WTC11 (cell line): Measurements from ENCODE around the gene FAM234A. TPM values are rescaled to one million over a fixed set of nuclear protein-coding genes. Genes with fewer than 3 reads are reported as not detected.

ENCODE experiments used
- ATAC-seq: fragments of 200-7000 bp; cut with Tn5 transposase; 2 replicates; pipeline ENCODE4 v1.10.0; 2021; ENCODE audit warnings: mild to moderate bottlenecking, moderate library complexity
- CTCF ChIA-PET: fragments of 300-600 bp; sonication (Branson Sonifier 250); formaldehyde crosslinking; loops from one replicate; lab custom pipeline; 2021; ENCODE audit warnings: antibody characterized with exemption; lab: Charles Lee
- POLR2A ChIA-PET: fragments of 350-600 bp; sonication (Branson Sonifier 250); formaldehyde crosslinking; loops from one replicate; lab custom pipeline; 2021; ENCODE audit warnings: antibody characterized with exemption; lab: Charles Lee
- DNase-seq: peaks from one replicate; pipeline ENCODE4 v3.0.0; 2021; ENCODE audit warnings: low spot score
- H3K27ac Mint-ChIP-seq: 2 replicates; pipeline ENCODE4 v1.8.0; 2021; ENCODE audit warnings: mixed read lengths
- H3K27me3 Mint-ChIP-seq: 2 replicates; pipeline ENCODE4 v1.8.0; 2021; ENCODE audit warnings: low read depth, mild to moderate bottlenecking, moderate library complexity, mixed read lengths
- H3K36me3 Mint-ChIP-seq: 2 replicates; pipeline ENCODE4 v1.8.0; 2021; ENCODE audit warnings: mixed read lengths
- H3K4me1 Mint-ChIP-seq: 2 replicates; pipeline ENCODE4 v1.8.0; 2022; ENCODE audit warnings: mixed read lengths
- H3K4me3 Mint-ChIP-seq: 2 replicates; pipeline ENCODE4 v1.8.0; 2021; ENCODE audit warnings: mild to moderate bottlenecking, moderate library complexity, mixed read lengths
- H3K9me3 Mint-ChIP-seq: 2 replicates; pipeline ENCODE4 v1.8.0; 2021; ENCODE audit warnings: mixed read lengths
- CREM ChIP-seq: sonication (generic); formaldehyde crosslinking; IDR thresholded peaks from 2 replicates; pipeline ENCODE4 v1.8.1; 2022; ENCODE audit warnings: mild to moderate bottlenecking, missing genetic modification reagents, moderate library complexity
- ETV6 ChIP-seq: sonication (generic); formaldehyde crosslinking; IDR thresholded peaks from 2 replicates; pipeline ENCODE4 v1.8.1; 2022; ENCODE audit warnings: mild to moderate bottlenecking, missing genetic modification reagents
- FOXJ3 ChIP-seq: sonication (generic); formaldehyde crosslinking; IDR thresholded peaks from 2 replicates; pipeline ENCODE4 v1.9.0; 2021; ENCODE audit warnings: missing genetic modification reagents, mild to moderate bottlenecking, borderline replicate concordance
- HMGA2 ChIP-seq: fragments of 250-450 bp; sonication (Bioruptor Pico); IDR thresholded peaks from 2 replicates; pipeline ENCODE4 v1.4.0; 2021; ENCODE audit warnings: mild to moderate bottlenecking, moderate library complexity
- NFYB ChIP-seq: sonication (generic); formaldehyde crosslinking; conservative IDR thresholded peaks from 2 replicates; pipeline ENCODE4 v1.8.0; 2022; ENCODE audit warnings: low read depth, missing genetic modification reagents
- OVOL2 ChIP-seq: fragments of 250-450 bp; sonication (Bioruptor Pico); IDR thresholded peaks from 2 replicates; pipeline ENCODE4 v1.9.0; 2021; ENCODE audit warnings: mild to moderate bottlenecking, borderline replicate concordance
- RORB ChIP-seq: fragments of 250-450 bp; sonication (Bioruptor Pico); IDR thresholded peaks from 2 replicates; pipeline ENCODE4 v1.9.0; 2021; ENCODE audit warnings: mild to moderate bottlenecking
- ZNF121 ChIP-seq: sonication (generic); formaldehyde crosslinking; IDR thresholded peaks from 2 replicates; pipeline ENCODE4 v1.8.0; 2023; ENCODE audit warnings: missing genetic modification reagents
- ZNF138 ChIP-seq: sonication (generic); formaldehyde crosslinking; conservative IDR thresholded peaks from 2 replicates; pipeline ENCODE4 v1.8.1; 2022; ENCODE audit warnings: mild to moderate bottlenecking, moderate library complexity, missing genetic modification reagents
- ZNF671 ChIP-seq: fragments of 250-450 bp; sonication (Bioruptor Pico); IDR thresholded peaks from 2 replicates; pipeline ENCODE4 v1.8.0; 2021; ENCODE audit warnings: mild to moderate bottlenecking
- total RNA-seq: library from RNA; stranded (reverse); gene quantifications from 3 replicates; pipeline ENCODE4 v1.2.3, GENCODE V29; 2021
- TF ChIP-seq, protein P1 (sequence below): sonication (generic); formaldehyde crosslinking; IDR thresholded peaks from 2 replicates; pipeline ENCODE4 v1.8.0; 2023; ENCODE audit warnings: mild to moderate bottlenecking, missing genetic modification reagents
- TF ChIP-seq, protein P2 (sequence below): fragments of 250-450 bp; sonication (Bioruptor Pico); IDR thresholded peaks from 2 replicates; pipeline ENCODE4 v1.9.0; 2021; ENCODE audit warnings: mild to moderate bottlenecking
- TF ChIP-seq, protein P3 (sequence below): sonication (generic); formaldehyde crosslinking; IDR thresholded peaks from 2 replicates; pipeline ENCODE4 v1.8.1; 2022; ENCODE audit warnings: mild to moderate bottlenecking, moderate library complexity, missing genetic modification reagents
- TF ChIP-seq, protein P4 (sequence below): sonication (generic); formaldehyde crosslinking; IDR thresholded peaks from 2 replicates; pipeline ENCODE4 v1.8.0; 2022; ENCODE audit warnings: mild to moderate bottlenecking, missing genetic modification reagents
- TF ChIP-seq, protein P5 (sequence below): fragments of 250-450 bp; sonication (Bioruptor Pico); IDR thresholded peaks from 2 replicates; pipeline ENCODE4 v1.9.0; 2021; ENCODE audit warnings: mild to moderate bottlenecking, borderline replicate concordance
- TF ChIP-seq, protein P6 (sequence below): sonication (generic); formaldehyde crosslinking; IDR thresholded peaks from 2 replicates; pipeline ENCODE4 v1.8.0; 2022; ENCODE audit warnings: mild to moderate bottlenecking, missing genetic modification reagents
- TF ChIP-seq, protein P7 (sequence below): sonication (generic); formaldehyde crosslinking; IDR thresholded peaks from 2 replicates; pipeline ENCODE4 v1.8.1; 2022; ENCODE audit warnings: low read depth, missing genetic modification reagents, borderline replicate concordance
- TF ChIP-seq, protein P8 (sequence below): sonication (generic); formaldehyde crosslinking; IDR thresholded peaks from 2 replicates; pipeline ENCODE4 v1.8.1; 2022; ENCODE audit warnings: mild to moderate bottlenecking, missing genetic modification reagents, moderate library complexity, borderline replicate concordance

FAM234A gene
- total RNA-seq, 1 experiment from 2014 or later = 115 TPM

DNA sequence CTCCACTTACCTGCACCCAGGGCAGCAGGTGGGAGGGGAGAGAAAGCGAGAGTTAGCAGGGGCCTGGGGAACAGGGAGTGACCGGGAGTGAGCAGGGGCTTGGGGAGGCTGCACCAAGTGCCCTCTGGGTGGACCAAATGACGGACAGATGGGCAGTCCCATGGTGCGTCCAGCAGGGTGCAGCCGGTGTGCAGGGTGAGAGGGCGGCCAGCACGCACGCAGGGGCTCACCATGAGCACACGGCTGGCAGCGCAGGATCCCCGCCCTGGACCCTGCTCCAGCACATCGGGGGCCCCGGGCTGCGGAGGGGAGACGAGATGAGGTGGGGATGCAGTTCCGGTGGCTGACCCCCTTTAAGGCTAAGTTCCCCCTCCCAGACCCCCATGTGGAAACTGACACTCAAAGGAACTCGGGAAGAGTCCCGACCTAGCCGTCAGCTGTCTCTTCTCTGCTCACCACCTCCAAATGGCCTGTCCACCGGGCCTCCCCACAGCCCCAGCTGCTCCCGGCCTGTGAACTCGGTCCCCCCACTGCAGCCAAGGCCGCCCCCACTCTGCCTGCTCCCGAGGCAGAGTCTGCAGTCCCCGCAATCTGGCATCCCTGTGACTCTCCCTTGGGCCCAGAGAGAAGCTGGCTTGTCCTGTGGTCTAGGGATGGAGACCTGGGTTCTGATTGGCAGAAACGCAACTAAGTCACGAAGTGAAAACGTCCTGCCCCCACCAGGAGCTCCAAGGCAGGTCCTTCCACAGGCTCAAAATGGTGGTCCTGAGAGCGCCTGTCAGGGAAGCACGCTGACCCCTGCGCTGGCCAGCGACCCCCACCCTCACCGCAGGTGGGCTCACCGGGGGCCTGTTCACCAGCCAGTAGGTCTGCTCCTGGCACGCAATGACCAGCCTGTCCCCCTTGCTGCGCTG lies 38.3 kb downstream of the FAM234A start (continued):
- TF ChIP-seq, protein P1, sequence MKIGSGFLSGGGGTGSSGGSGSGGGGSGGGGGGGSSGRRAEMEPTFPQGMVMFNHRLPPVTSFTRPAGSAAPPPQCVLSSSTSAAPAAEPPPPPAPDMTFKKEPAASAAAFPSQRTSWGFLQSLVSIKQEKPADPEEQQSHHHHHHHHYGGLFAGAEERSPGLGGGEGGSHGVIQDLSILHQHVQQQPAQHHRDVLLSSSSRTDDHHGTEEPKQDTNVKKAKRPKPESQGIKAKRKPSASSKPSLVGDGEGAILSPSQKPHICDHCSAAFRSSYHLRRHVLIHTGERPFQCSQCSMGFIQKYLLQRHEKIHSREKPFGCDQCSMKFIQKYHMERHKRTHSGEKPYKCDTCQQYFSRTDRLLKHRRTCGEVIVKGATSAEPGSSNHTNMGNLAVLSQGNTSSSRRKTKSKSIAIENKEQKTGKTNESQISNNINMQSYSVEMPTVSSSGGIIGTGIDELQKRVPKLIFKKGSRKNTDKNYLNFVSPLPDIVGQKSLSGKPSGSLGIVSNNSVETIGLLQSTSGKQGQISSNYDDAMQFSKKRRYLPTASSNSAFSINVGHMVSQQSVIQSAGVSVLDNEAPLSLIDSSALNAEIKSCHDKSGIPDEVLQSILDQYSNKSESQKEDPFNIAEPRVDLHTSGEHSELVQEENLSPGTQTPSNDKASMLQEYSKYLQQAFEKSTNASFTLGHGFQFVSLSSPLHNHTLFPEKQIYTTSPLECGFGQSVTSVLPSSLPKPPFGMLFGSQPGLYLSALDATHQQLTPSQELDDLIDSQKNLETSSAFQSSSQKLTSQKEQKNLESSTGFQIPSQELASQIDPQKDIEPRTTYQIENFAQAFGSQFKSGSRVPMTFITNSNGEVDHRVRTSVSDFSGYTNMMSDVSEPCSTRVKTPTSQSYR (CRISPR knock-in tag) = no peak
- no peak for TF ChIP-seq ZNF671

DNA sequence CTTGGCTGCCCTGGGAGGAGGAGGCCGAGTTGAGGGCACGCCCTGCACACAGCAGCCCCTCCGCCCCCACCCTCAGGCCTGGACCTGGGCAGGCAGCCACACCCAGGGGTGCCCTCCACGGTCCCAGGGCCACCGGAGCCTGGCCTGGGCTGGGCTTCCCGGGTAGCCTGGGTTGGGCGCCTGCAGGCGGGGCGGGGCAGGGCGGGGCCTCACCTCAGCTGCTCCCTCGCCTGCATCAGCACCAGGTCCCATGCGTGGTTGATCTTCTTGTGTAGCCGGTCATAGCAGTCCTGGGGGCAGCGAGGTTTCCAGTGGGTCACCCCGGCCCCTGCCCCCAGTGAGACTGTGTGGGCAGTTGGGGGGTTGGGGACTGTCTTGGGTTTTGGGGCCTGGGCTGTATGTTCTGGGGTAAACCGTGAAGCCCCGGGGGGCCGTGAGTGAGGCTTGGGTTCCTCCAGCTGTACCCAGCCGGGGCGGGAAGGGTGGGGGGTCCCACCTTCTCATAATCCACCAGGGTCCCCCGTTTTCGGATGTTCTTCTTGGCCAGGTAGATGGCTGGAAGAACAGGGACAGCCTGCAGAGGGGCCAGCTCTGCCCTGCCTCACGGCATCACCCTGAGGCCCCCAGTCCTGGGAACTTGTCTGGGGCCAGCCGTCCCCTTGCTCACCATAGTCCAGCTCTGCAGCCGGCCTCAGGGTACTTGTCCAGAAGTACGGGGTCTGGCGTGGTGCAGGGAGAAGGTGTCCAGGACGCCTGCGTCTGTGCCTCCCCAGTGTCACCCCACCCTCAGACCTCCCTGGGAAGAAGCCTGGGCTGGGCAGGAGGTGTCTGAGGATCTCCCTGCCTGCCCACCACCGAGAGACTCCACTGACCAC lies 39.2 kb downstream of the FAM234A start:
- Mint-ChIP-seq H3K4me3 (no peak overlapping the region), H3K27ac (no peak overlapping the region)
- TF ChIP-seq ETV6 (CRISPR knock-in tag) = no peak
- TF ChIP-seq, protein P2, sequence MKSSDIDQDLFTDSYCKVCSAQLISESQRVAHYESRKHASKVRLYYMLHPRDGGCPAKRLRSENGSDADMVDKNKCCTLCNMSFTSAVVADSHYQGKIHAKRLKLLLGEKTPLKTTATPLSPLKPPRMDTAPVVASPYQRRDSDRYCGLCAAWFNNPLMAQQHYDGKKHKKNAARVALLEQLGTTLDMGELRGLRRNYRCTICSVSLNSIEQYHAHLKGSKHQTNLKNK (CRISPR knock-in tag) = no peak
- no peak for TF ChIP-seq NFYB
- TF ChIP-seq ZNF138 (CRISPR knock-in tag) = no peak
- TF ChIP-seq, protein P3, sequence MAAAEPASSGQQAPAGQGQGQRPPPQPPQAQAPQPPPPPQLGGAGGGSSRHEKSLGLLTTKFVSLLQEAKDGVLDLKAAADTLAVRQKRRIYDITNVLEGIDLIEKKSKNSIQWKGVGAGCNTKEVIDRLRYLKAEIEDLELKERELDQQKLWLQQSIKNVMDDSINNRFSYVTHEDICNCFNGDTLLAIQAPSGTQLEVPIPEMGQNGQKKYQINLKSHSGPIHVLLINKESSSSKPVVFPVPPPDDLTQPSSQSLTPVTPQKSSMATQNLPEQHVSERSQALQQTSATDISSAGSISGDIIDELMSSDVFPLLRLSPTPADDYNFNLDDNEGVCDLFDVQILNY (CRISPR knock-in tag) = no peak
- no peak for TF ChIP-seq RORB (CRISPR knock-in tag)
- TF ChIP-seq, protein P4, sequence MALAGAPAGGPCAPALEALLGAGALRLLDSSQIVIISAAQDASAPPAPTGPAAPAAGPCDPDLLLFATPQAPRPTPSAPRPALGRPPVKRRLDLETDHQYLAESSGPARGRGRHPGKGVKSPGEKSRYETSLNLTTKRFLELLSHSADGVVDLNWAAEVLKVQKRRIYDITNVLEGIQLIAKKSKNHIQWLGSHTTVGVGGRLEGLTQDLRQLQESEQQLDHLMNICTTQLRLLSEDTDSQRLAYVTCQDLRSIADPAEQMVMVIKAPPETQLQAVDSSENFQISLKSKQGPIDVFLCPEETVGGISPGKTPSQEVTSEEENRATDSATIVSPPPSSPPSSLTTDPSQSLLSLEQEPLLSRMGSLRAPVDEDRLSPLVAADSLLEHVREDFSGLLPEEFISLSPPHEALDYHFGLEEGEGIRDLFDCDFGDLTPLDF = no peak
- no peak for TF ChIP-seq ZNF121 (CRISPR knock-in tag)
- TF ChIP-seq, protein P5, sequence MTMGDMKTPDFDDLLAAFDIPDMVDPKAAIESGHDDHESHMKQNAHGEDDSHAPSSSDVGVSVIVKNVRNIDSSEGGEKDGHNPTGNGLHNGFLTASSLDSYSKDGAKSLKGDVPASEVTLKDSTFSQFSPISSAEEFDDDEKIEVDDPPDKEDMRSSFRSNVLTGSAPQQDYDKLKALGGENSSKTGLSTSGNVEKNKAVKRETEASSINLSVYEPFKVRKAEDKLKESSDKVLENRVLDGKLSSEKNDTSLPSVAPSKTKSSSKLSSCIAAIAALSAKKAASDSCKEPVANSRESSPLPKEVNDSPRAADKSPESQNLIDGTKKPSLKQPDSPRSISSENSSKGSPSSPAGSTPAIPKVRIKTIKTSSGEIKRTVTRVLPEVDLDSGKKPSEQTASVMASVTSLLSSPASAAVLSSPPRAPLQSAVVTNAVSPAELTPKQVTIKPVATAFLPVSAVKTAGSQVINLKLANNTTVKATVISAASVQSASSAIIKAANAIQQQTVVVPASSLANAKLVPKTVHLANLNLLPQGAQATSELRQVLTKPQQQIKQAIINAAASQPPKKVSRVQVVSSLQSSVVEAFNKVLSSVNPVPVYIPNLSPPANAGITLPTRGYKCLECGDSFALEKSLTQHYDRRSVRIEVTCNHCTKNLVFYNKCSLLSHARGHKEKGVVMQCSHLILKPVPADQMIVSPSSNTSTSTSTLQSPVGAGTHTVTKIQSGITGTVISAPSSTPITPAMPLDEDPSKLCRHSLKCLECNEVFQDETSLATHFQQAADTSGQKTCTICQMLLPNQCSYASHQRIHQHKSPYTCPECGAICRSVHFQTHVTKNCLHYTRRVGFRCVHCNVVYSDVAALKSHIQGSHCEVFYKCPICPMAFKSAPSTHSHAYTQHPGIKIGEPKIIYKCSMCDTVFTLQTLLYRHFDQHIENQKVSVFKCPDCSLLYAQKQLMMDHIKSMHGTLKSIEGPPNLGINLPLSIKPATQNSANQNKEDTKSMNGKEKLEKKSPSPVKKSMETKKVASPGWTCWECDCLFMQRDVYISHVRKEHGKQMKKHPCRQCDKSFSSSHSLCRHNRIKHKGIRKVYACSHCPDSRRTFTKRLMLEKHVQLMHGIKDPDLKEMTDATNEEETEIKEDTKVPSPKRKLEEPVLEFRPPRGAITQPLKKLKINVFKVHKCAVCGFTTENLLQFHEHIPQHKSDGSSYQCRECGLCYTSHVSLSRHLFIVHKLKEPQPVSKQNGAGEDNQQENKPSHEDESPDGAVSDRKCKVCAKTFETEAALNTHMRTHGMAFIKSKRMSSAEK = no peak
- TF ChIP-seq CREM (CRISPR knock-in tag) = no peak
- TF ChIP-seq, protein P6, sequence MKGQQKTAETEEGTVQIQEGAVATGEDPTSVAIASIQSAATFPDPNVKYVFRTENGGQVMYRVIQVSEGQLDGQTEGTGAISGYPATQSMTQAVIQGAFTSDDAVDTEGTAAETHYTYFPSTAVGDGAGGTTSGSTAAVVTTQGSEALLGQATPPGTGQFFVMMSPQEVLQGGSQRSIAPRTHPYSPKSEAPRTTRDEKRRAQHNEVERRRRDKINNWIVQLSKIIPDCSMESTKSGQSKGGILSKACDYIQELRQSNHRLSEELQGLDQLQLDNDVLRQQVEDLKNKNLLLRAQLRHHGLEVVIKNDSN (CRISPR knock-in tag) = no peak
- no peak for TF ChIP-seq FOXJ3
- no peak for TF ChIP-seq HMGA2
- TF ChIP-seq, protein P7, sequence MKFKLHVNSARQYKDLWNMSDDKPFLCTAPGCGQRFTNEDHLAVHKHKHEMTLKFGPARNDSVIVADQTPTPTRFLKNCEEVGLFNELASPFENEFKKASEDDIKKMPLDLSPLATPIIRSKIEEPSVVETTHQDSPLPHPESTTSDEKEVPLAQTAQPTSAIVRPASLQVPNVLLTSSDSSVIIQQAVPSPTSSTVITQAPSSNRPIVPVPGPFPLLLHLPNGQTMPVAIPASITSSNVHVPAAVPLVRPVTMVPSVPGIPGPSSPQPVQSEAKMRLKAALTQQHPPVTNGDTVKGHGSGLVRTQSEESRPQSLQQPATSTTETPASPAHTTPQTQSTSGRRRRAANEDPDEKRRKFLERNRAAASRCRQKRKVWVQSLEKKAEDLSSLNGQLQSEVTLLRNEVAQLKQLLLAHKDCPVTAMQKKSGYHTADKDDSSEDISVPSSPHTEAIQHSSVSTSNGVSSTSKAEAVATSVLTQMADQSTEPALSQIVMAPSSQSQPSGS (CRISPR knock-in tag) = no peak
- no peak for TF ChIP-seq ZNF671
- TF ChIP-seq OVOL2 (CRISPR knock-in tag) = no peak
- TF ChIP-seq, protein P8, sequence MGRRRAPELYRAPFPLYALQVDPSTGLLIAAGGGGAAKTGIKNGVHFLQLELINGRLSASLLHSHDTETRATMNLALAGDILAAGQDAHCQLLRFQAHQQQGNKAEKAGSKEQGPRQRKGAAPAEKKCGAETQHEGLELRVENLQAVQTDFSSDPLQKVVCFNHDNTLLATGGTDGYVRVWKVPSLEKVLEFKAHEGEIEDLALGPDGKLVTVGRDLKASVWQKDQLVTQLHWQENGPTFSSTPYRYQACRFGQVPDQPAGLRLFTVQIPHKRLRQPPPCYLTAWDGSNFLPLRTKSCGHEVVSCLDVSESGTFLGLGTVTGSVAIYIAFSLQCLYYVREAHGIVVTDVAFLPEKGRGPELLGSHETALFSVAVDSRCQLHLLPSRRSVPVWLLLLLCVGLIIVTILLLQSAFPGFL (CRISPR knock-in tag) = no peak
- TF ChIP-seq, all 79 proteins: peak for 0
- no peaks in the 10 kb centered on the region for H3K36me3 Mint-ChIP-seq
- no peaks in the 10 kb centered on the region for H3K9me3 Mint-ChIP-seq
- H3K27me3 Mint-ChIP-seq = peaks cover 33% of the 10 kb centered on the region
- H3K4me1 Mint-ChIP-seq = no peaks in the 10 kb centered on the region
- ATAC-seq = no peak
- ChIA-PET POLR2A (interaction anchor here (0.6 kb wide), 1 partner anchor 40 kb away, joined by 3 read pairs; no protein-coding TSS in a partner anchor), CTCF (no interaction called here)
- DNase-seq = no peak
